Testis (tissue), 3 donors: ENCODE results near the gene CAMSAP3. TPM values are rescaled to one million over a fixed set of nuclear protein-coding genes. Genes with fewer than 3 reads are reported as not detected.
A peak's percentile ranks its signal among the peaks of the same experiment; 100 is the strongest.

ENCODE experiments used
- DNase-seq: peaks from one replicate; pipeline ENCODE4 v3.0.0-alpha.2; 2019
- H3K27ac ChIP-seq, 2 donors: fragments of 200-600 bp; sonication (generic); one replicate each; pipeline ENCODE4 v1.5.1; 2019
- H3K27me3 ChIP-seq: fragments of 200-600 bp; sonication (generic); one replicate; pipeline ENCODE4 v1.5.1; 2019
- H3K36me3 ChIP-seq: fragments of 200-600 bp; sonication (generic); one replicate; pipeline ENCODE4 v1.5.1; 2017; ENCODE audit warnings: low read depth; ENCODE audit errors: missing control alignments
- H3K4me1 ChIP-seq: fragments of 200-600 bp; sonication (generic); one replicate; pipeline ENCODE4 v1.5.1; 2019
- H3K4me3 ChIP-seq, 2 donors: fragments of 200-600 bp; sonication (generic); one replicate each; pipeline ENCODE4 v1.5.1; 2017 to 2019
- H3K9me3 ChIP-seq: fragments of 200-600 bp; sonication (generic); one replicate; pipeline ENCODE4 v1.5.1; 2017
- POLR2A ChIP-seq: fragments of 450-650 bp; IDR thresholded peaks from one replicate; pipeline ENCODE4 v1.6.1; 2017; ENCODE audit warnings: antibody characterized with exemption, mild to moderate bottlenecking, moderate library complexity
- WGBS, 2 donors: methylation state at CpG; one replicate each; pipeline ENCODE4 v1.1.5; 2018; 5-methylcytosine and 5-hydroxymethylcytosine counted together
- intact Hi-C: fragments of 100-400 bp; cut with DNase I; formaldehyde crosslinking; loops from one replicate; pipeline ENCODE4 v1.15.1; 2023; ENCODE audit warnings: low total_unique reads
- polyA plus RNA-seq: library from polyadenylated mRNA; stranded (reverse); fragments of 350-450 nt; fragmentation: Illumina TruSeq; extraction: RNeasy Lipid Tissue Mini Kit (QIAGEN cat#74804); gene quantifications from one replicate; pipeline ENCODE4 v1.2.3, GENCODE V29; 2014; ENCODE audit warnings: low read depth, low replicate concordance; ENCODE audit not compliant: insufficient read depth
- total RNA-seq, 2 donors: library from RNA; depleted of rRNA; stranded (reverse); fragments of >200 nt; gene quantifications; one replicate each; pipeline ENCODE4 v1.2.3, GENCODE V29; 2016
- TF ChIP-seq, protein P1 (sequence below), 3 experiments: fragments of 450-650 bp in 2 of 3; fragments of 200-600 bp in 1 of 3; sonication (generic) in 1 of 3; IDR thresholded peaks; one replicate each; pipeline ENCODE4 v1.5.1; 2016 to 2019; ENCODE audit warnings: antibody characterized with exemption in 3 of 3, mild to moderate bottlenecking in 2 of 3, moderate library complexity in 1 of 3

CAMSAP3 gene
- total and polyA plus RNA-seq, 3 donors from 2014 or later, result 32.4 to 104 (median 64.7) TPM

DNA sequence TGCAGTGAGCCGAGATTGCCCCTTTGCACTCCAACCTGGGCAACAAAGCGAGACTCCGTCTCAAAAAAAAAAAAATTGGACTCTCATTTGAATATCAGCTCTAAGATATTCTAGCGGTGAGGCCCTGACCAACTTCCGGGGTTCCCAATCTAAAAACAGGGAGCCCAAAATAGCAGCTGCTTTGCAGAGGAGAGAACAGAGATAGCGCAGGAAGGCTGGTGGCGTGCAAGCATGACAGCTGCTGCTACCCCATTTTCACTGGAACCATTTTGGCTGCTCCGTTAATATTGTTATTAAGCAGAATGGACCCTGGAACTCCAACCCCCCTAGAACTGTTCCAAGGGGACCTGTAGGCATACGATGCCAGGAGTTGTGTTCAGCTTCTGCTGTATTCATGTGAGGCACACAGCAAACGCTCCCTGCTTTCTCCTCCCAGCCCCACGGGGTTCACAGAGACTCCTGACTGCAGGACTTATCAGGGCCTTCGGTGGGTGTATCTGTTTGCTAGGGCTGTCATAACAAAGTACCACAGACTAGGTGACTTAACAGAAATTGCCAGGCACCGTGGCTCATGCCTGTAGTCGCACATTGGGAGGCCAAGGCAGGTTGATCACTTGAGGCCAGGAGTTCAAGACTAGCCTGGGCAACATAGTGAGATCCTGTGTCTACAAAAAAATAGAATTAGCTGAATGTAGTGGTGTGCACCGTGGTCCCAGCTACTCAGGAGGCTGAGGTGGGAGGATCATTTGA, 52.8 kb downstream of the CAMSAP3 start:
- H3K27me3 ChIP-seq, result no peaks in the 10 kb centered on the region
- no peak overlapping the region for H3K27ac ChIP-seq
- WGBS, 2 donors, result 81 to 82% methylated on average over 15 of the region's 15 CpGs

DNA sequence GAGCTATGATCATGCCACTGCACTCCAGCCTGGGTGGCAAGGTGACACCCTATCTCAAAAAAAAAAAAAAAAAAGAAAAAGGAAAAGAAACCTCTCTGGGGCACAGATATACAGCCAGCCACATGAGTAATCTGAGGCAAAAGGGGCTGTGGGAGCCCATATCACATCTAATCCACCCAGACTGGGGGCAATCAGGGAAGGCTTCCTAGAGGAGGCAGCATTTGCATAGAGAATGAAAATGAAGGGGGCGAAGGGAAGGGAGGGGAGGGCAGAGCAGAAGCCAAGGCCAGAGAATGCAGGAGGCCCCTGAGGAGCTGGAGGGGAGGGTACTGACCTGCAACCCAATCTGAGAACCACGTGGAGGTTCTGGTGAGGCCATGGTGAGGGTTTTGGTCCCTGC, 54.5 kb downstream of the CAMSAP3 start:
- no peak overlapping the region for H3K27ac ChIP-seq
- TF ChIP-seq POLR2A, result no peak
- TF ChIP-seq, protein P1, sequence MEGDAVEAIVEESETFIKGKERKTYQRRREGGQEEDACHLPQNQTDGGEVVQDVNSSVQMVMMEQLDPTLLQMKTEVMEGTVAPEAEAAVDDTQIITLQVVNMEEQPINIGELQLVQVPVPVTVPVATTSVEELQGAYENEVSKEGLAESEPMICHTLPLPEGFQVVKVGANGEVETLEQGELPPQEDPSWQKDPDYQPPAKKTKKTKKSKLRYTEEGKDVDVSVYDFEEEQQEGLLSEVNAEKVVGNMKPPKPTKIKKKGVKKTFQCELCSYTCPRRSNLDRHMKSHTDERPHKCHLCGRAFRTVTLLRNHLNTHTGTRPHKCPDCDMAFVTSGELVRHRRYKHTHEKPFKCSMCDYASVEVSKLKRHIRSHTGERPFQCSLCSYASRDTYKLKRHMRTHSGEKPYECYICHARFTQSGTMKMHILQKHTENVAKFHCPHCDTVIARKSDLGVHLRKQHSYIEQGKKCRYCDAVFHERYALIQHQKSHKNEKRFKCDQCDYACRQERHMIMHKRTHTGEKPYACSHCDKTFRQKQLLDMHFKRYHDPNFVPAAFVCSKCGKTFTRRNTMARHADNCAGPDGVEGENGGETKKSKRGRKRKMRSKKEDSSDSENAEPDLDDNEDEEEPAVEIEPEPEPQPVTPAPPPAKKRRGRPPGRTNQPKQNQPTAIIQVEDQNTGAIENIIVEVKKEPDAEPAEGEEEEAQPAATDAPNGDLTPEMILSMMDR (IDR thresholded peaks at IDR 0.05), result no peak
- no peaks in the 10 kb centered on the region for H3K4me1 ChIP-seq
- H3K4me3 ChIP-seq, result no peak overlapping the region
- H3K27me3 ChIP-seq, result no peaks in the 10 kb centered on the region
- intact Hi-C loops, result no loop called here
- no peaks in the 10 kb centered on the region for H3K36me3 ChIP-seq
- WGBS, 2 donors, result 37 to 48% methylated on average over 2 of the region's 2 CpGs
- DNase-seq, result no peak
- H3K9me3 ChIP-seq, result no peaks in the 10 kb centered on the region

More for the DNA sequence above, 52.8 kb downstream of the CAMSAP3 start:
- DNase-seq, result no peak
- TF ChIP-seq, protein P1 (IDR thresholded peaks at IDR 0.05), result no peak
- TF ChIP-seq POLR2A, result no peak
- Histone ChIP-seq H3K4me1 (no peaks in the 10 kb centered on the region), H3K4me3 (no peak overlapping the region), H3K9me3 (no peaks in the 10 kb centered on the region), H3K36me3 (no peaks in the 10 kb centered on the region)
- intact Hi-C loops, result no loop called here

DNA sequence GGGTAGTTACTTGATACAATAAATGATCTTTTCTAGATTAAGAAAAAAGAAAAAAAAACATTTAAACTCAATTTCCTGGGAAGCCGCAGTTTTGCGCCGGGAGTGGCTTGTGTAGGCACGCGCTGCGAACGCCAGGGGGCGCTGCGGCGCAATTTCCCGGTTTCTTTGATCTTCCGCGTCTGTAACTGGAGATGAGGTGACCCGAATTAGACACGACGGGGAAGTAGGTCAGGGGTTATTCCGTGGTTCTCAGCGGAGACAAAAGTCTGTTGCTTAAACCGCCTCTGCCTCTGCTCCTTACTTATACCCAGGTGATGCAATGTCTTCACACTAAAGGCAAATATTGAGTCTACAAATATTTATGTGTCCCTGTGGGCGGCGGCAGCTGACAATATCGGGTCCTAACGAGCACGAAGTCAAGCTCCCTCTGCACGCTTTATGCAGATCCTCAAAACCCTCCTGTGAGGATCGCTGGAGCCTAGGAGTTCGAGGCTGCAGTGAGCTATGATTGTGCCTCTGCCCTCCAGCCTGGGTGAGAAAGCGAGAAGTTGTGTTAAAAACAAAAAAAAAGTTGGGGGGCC, 56.5 kb downstream of the CAMSAP3 start:
- peak; percentile 86 for DNase-seq
- H3K27ac ChIP-seq, result no peak overlapping the region
- no peaks in the 10 kb centered on the region for H3K4me1 ChIP-seq
- H3K27me3 ChIP-seq, result no peaks in the 10 kb centered on the region
- TF ChIP-seq POLR2A, result no peak
- TF ChIP-seq, protein P1 (IDR thresholded peaks at IDR 0.05), result peak; percentile 92 to 99 (median 93)
- no peaks in the 10 kb centered on the region for H3K9me3 ChIP-seq
- no peak overlapping the region for H3K4me3 ChIP-seq
- intact Hi-C loops, result no loop called here
- 4 to 5% methylated on average over 28 of the region's 28 CpGs for WGBS, 2 donors
- no peaks in the 10 kb centered on the region for H3K36me3 ChIP-seq

DNA sequence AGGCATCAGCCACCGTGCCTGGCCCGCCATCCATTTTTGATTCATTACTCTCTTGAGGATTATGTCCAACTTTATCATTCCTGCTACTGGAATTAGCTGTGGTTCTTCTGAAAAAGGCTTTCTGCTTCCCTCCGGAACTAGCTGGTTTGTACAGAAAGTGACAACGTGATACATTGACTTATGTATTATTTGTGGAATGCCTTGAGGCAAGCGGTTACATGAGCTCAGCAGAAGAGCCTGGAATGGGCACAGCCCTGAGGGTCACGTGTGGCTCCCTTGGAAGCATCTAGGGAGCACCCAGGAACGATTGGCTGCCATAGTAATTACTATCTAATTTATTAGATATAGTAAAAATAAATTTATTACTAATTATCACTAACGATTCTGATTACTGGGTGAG, 58.7 kb downstream of the CAMSAP3 start:
- Histone ChIP-seq H3K27ac (no peak overlapping the region), H3K36me3 (no peaks in the 10 kb centered on the region), H3K27me3 (no peaks in the 10 kb centered on the region), H3K4me1 (no peaks in the 10 kb centered on the region), H3K9me3 (no peaks in the 10 kb centered on the region), H3K4me3 (no peak overlapping the region)
- intact Hi-C loops, result no loop called here
- no peak for DNase-seq
- 58 to 64% methylated on average over 8 of the region's 8 CpGs for WGBS, 2 donors
- no peak for TF ChIP-seq POLR2A
- TF ChIP-seq, protein P1 (IDR thresholded peaks at IDR 0.05), result no peak
